Measurements from ENCODE around the gene PFKP.

DNA sequence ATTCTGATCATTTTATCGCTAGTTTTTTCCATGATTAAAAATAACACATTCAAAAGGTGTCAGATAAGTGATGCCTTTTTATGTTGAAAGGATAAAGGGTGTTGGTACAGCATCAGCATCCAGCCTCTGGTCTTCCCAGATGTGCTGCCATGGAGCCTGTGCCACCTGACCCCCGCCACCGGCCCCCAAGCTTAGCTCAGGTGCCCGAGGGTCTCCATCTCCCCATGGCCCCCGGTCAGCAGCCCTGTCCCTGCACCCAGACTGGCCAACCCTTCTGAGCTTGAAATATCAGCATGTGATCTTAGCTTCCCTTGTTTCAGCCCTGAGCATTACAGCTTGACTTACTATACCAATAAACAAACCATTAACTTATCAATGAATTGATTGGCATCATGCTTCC is 24.6 kb downstream of the PFKP start:
- TF ChIP-seq, protein P1, sequence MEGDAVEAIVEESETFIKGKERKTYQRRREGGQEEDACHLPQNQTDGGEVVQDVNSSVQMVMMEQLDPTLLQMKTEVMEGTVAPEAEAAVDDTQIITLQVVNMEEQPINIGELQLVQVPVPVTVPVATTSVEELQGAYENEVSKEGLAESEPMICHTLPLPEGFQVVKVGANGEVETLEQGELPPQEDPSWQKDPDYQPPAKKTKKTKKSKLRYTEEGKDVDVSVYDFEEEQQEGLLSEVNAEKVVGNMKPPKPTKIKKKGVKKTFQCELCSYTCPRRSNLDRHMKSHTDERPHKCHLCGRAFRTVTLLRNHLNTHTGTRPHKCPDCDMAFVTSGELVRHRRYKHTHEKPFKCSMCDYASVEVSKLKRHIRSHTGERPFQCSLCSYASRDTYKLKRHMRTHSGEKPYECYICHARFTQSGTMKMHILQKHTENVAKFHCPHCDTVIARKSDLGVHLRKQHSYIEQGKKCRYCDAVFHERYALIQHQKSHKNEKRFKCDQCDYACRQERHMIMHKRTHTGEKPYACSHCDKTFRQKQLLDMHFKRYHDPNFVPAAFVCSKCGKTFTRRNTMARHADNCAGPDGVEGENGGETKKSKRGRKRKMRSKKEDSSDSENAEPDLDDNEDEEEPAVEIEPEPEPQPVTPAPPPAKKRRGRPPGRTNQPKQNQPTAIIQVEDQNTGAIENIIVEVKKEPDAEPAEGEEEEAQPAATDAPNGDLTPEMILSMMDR (IDR thresholded peaks at IDR 0.05): no peak
- no peak for TF ChIP-seq POLR2A (IDR thresholded peaks at IDR 0.05)
